Measurements from ENCODE around the gene EXD1. TPM values are rescaled to one million over a fixed set of nuclear protein-coding genes. Genes with fewer than 3 reads are reported as not detected.
A peak's percentile ranks its signal among the peaks of the same experiment; 100 is the strongest.

EXD1 gene, protein sequence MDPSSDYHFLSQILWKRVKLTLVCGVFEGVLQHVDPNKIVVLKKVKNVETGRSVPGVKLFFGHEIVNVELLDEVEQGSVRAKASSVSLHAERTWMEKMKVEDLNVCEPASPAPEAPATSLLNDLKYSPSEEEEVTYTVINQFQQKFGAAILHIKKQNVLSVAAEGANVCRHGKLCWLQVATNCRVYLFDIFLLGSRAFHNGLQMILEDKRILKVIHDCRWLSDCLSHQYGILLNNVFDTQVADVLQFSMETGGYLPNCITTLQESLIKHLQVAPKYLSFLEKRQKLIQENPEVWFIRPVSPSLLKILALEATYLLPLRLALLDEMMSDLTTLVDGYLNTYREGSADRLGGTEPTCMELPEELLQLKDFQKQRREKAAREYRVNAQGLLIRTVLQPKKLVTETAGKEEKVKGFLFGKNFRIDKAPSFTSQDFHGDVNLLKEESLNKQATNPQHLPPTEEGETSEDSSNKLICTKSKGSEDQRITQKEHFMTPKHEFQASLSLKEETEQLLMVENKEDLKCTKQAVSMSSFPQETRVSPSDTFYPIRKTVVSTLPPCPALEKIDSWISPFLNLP
- total RNA-seq, result not detected

GRCh38 chr15:41230650-41231421 lies at the start of gene EXD1, which contains the start of gene CHP1:
TSS of gene EXD1 (minus strand) at chr15:41230757. CDS start at chr15:41226575, 4,182 bp downstream.
TSS of gene CHP1 (plus strand) at chr15:41231268. CDS start at chr15:41231383, 115 bp downstream.
- Histone ChIP-seq H3K27ac (peak within 1 kb of the TSS; percentile 89), H3K36me3 (no peaks in the 10 kb centered on the region), H3K27me3 (no peaks in the 10 kb centered on the region), H3K9me3 (no peaks in the 10 kb centered on the region), H3K9ac (ENCODE audit: low read depth in 2 of 2, low read length in 2 of 2) (peak within 1 kb of the TSS; percentile 75 to 91), H3K4me1 (no peaks in the 10 kb centered on the region), H3K4me3 (peak within 1 kb of the TSS; percentile 84)
- intact Hi-C loops (cut with DNase I), result no loop called here
- DNase-seq, result peak; percentile 98
- TF ChIP-seq, protein P1, sequence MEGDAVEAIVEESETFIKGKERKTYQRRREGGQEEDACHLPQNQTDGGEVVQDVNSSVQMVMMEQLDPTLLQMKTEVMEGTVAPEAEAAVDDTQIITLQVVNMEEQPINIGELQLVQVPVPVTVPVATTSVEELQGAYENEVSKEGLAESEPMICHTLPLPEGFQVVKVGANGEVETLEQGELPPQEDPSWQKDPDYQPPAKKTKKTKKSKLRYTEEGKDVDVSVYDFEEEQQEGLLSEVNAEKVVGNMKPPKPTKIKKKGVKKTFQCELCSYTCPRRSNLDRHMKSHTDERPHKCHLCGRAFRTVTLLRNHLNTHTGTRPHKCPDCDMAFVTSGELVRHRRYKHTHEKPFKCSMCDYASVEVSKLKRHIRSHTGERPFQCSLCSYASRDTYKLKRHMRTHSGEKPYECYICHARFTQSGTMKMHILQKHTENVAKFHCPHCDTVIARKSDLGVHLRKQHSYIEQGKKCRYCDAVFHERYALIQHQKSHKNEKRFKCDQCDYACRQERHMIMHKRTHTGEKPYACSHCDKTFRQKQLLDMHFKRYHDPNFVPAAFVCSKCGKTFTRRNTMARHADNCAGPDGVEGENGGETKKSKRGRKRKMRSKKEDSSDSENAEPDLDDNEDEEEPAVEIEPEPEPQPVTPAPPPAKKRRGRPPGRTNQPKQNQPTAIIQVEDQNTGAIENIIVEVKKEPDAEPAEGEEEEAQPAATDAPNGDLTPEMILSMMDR (IDR thresholded peaks at IDR 0.05), result peak; percentile 97

DNA sequence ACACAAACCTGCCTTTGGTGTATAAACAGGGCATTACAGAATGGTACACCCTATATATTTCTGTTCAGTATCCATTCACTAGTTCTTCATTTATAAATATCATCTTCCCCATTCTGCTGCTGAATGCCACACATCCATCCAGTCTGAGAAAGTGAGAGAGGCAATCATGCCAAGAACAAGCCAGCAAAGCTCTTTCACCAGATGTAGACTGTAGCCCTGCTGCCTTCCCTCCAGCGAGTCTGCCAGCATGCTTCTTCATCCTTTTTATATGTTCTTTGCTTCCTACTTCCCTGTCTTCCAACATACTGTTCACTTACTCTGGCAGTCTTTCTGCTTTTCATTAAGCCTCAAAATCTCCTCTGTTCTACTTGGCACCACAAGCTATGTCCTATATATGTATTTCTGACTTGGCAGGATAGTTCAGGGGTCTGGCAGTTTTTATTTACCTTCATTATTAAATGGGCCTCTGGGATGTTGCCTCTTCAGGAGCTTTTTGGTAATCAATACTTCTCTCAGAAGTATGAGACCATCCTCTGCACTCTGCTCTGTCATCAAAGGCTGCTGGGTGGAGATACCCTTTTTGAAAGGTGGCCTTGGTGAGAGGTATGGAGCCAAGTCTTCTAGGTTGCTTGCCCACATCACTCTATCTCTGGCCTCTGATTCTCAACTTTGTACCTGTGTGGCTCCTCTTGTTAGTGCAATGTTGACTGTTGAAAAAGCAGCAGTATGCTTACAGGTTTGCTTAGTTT lies 49.2 kb upstream of the EXD1 start:
- no peak overlapping the region for H3K9ac ChIP-seq (ENCODE audit: low read depth in 2 of 2, low read length in 2 of 2)
- H3K36me3 ChIP-seq, result peaks cover under 1% of the 10 kb centered on the region
- DNase-seq, result no peak
- TF ChIP-seq, protein P1 (IDR thresholded peaks at IDR 0.05), result no peak
- H3K27me3 ChIP-seq, result no peaks in the 10 kb centered on the region
- no peaks in the 10 kb centered on the region for H3K4me1 ChIP-seq
- H3K27ac ChIP-seq, result no peak overlapping the region
- no peak overlapping the region for H3K4me3 ChIP-seq
- intact Hi-C loops (cut with DNase I), result loop anchor here (10.0 kb wide), 1 partner anchor 45 kb away; no protein-coding TSS in a partner anchor
- no peaks in the 10 kb centered on the region for H3K9me3 ChIP-seq

DNA sequence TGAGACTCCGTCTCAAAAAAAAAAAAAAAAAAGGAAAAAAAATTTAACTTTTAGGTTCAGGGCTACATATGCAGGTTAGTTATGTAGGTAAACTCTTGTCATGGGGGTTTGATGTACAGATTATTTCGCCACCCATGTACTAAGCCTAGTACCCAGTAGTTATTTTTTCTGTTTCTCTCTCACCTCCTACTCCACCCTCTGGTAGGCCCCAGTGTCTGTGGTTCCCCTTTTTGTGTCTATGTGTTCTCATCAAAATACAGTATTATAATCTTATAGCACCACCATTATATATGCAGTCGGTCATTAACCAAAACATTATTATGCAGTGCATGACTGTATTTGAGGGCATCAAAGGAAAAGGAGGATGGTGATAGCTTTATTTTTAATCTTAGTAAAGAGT lies 47.8 kb upstream of the EXD1 start:
- TF ChIP-seq, protein P1 (IDR thresholded peaks at IDR 0.05), result no peak
- Histone ChIP-seq H3K27ac (no peak overlapping the region), H3K4me3 (no peak overlapping the region), H3K27me3 (no peaks in the 10 kb centered on the region), H3K9ac (ENCODE audit: low read depth in 2 of 2, low read length in 2 of 2) (no peak overlapping the region), H3K9me3 (no peaks in the 10 kb centered on the region), H3K4me1 (no peaks in the 10 kb centered on the region), H3K36me3 (peaks cover 9% of the 10 kb centered on the region)
- intact Hi-C loops (cut with DNase I), result loop anchor here (10.0 kb wide), 1 partner anchor 46 kb away; no protein-coding TSS in a partner anchor
- no peak for DNase-seq

DNA sequence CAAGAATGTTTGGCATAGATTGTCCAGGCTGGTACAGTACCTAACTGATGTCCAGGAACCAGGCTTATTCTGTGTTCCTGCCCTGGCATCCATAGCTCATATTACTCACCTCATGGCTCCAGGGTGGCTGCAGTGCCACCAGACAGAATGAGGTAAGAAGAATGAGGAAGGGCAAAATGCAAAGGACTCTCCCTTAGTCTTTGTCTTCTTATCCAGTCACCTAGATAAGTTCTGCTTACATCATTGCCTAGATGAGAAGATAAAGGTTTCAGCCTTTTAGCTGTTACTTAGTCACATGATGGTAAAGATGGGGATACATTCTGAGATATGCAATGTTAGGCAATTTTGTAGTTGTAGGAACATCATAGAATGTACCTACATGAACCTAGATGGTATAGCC lies 46.3 kb upstream of the EXD1 start:
- TF ChIP-seq, protein P1 (IDR thresholded peaks at IDR 0.05), result no peak
- intact Hi-C loops (cut with DNase I), result loop anchor here (10.0 kb wide), 1 partner anchor 48 kb away; no protein-coding TSS in a partner anchor
- H3K27me3 ChIP-seq, result no peaks in the 10 kb centered on the region
- no peak for DNase-seq
- no peak overlapping the region for H3K9ac ChIP-seq (ENCODE audit: low read depth in 2 of 2, low read length in 2 of 2)
- no peaks in the 10 kb centered on the region for H3K9me3 ChIP-seq
- peaks cover 9% of the 10 kb centered on the region for H3K36me3 ChIP-seq
- no peaks in the 10 kb centered on the region for H3K4me1 ChIP-seq
- H3K4me3 ChIP-seq, result no peak overlapping the region
- H3K27ac ChIP-seq, result no peak overlapping the region
